Endothelial cell of hepatic sinusoid (primary cell): ENCODE data around the gene ARHGAP36.

Source experiments
- in situ Hi-C: cut with HindIII; loops from 2 replicates; pipeline ENCODE4 v1.10.0; 2017; ENCODE audit warnings: low sequenced_read_pairs

The ARHGAP36 gene

DNA sequence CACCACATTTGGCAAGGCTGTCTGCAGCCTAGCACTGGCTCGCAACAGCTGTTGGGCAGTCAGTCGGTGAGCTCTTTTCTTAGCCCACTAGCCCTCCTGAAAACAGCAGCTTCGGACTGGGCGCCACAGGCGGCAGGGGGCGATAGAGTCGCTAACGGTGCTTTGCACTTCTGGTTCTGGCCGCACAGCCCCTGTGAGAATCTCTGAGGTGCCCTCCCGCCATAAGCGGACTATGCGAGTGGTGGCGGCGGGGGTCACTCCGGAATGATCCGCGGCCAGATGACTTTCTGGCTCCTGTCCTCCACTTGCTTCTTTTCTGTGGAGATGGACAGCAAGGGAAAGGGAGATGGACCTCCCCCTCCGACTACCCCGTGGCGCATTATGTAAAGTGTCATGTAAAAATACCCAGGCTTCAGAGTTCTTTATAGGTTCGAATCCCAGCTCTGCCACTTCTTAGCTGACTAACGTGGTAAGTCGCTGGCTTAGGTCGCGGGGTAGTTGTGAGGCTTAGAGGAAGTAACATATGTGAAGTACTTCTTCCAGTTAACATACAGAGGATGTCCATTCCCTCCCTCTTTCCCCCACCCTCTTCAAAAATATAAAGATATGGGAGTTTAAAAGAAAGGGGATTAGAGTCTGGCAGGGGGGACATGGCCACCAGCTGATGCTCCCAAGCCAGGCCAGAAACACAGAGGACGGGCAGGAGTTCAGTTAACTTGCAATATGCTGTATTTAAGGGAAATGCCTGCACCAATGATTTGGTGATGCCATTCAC is 11.0 kb downstream of the ARHGAP36 start:
- in situ Hi-C loops, result no loop called here

DNA sequence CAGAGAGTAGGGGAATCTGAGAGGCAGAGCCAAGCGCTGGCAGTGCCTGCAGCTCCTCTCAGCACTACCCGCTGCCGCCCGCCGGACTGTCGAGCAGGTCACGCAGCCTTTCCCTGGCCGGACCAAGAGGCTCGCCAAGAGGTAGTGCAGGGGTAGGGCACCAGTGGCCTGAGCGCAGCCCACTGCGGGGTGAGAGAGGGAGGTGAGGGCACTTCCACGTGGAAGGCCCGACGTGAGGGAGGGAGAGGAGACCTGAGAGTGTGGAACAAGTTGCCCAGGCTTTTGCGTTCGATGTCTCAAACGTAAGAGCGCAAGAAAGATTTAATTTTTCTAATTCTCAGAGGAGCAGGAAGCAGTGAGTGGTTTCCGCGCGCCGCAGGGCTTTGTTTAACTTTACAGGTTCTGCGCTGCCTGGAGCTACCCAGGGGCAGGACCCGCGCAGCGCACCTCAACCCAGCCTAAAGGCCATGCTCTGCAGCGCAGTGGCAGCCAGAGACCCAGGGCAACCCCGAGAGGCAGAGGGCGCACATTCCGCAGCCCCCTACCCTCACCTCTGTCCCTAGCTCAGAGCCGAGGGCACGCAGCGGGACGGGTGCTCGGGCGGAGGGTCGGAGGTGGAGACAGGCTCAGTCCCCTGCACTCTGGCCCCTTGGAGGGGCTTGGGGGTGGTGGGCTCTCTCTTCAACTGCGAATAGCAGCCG is 14.9 kb downstream of the ARHGAP36 start:
- in situ Hi-C loops, result no loop called here

DNA sequence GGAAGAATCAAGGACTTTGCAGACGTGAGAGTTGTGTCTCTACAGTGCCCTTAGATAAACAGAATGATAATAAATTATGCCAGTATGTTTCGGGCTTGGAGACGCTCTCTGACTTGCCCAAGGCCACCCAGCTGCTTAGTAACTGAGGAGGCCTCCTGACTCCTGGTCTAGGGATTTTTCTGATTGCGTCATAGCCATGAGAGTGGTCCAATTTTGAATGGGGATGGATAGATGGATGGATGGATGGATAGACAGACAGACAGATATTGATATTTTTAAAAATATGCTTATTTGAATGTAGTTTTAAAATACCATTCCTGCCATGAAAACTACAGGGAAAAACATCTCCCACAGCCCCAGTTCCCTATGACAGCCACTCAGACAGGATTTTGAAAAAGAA is 15.5 kb downstream of the ARHGAP36 start:
- in situ Hi-C loops, result no loop called here

DNA sequence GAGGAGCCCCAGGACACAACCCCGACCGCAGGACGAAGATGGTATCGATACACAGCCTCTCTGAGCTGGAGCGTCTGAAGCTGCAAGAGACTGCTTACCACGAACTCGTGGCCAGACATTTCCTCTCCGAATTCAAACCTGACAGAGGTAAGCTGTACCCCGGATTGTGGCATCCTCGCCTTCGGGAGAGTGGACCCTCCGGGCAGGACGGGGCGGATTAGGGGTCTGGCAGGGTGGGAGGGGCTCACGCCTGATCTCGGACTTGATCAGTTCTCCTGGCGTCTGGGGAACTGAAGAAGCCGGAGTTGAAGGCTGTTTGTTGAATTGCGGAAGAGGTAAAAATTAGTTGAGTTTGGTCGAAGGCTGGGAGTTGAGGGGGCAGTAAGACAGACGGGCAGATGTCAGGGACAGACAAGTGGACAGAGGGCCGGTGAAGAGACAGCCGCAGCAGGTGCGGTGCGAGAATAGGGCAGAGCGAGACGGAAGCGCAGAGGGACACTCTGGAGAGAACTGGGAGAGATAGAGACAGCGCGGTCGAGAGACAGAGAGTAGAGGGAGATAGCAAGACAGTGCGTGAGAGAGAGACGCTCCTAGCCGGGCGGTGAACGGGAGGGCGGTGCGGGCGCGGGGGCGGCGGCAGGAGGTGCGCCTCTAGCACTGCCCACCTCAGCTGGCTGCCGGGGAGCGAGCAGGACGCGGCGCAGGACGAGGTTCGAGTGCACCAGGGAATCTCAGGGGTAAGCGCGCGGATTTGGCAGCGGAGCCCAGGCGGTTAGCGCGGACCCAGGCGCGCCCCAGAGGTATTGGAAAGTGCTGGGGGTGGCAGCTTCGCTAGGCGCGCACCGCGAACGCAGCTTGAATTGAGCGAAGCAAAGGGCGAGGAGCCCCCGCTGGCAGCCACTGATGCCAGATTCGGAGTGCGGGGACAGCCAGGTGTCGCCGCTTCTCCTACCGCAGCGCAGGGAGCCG is 23.9 kb downstream of the ARHGAP36 start:
- in situ Hi-C loops, result no loop called here

DNA sequence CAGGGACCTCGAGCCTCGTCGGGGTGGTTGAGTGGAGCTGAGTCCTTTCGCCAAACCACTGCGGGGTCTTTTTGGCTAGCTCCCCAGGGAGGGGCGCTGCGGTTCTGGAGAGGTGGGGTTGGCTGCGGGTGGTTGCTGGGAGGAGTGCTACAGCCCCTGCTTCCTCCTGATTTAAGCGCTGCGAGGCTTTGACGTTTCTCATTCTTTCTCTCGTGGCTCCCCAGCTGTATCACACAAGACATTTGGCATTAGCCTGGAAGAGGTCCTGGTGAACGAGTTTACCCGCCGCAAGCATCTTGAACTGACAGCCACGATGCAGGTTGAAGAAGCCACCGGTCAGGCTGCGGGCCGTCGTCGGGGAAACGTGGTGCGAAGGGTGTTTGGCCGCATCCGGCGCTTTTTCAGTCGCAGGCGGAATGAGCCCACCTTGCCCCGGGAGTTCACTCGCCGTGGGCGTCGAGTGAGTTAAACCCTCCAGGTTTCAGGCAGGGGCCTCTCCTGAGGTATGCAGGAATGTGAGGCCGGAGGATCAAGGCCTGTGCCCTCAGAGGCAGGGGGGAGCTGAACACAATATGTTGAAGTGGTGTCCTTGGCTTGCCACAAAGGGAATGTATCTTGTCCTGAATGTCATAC is 25.5 kb downstream of the ARHGAP36 start:
- in situ Hi-C loops, result no loop called here

DNA sequence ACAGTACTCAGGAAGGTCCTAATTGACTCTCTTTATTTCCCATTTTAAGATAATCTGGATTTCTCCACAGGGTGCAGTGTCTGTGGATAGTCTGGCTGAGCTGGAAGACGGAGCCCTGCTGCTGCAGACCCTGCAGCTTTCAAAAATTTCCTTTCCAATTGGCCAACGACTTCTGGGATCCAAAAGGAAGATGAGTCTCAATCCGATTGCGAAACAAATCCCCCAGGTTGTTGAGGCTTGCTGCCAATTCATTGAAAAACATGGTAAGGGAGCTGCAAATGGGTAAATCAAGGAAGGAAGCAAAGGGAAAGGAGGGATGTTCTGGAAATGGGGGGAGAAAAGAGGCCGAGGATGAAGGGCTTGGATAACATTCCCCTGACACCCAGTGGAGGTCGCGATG is 26.0 kb downstream of the ARHGAP36 start:
- in situ Hi-C loops, result no loop called here

DNA sequence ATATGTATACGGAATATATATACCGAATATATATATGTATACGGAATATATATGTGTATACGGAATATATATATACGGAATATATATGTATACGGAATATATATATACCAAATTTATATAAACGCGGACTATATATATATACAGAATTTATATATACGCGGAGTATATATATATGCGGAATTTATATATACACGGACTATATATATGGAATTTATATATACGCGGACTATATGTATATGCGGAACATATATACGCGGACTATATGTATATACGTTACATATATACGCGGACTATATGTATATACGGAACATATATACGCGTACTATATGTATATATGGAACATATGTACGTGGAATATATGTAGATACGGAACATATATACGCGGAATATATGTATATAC is 78.6 kb downstream of the ARHGAP36 start:
- in situ Hi-C loops, result no loop called here

DNA sequence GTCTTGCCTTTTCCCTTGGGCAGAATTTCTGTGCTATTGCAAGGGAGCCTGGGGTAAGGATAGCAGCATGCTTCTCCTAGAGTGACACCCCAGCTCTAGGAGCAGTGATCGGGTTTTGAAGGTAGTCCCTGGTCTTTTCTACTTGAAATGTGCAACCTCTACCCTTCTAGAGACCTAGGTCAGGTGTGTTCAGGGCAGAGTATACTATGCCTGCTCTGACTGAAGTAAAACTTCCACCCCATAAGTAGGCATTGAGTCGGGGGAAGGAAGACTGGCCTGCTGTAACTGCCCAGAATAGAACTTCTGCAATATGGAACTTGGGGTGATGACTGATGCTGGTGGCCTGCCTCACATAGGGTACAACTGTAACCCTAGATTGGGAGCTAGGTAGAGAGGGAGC is 80.9 kb downstream of the ARHGAP36 start:
- in situ Hi-C loops, result no loop called here
